ENCODE results near the gene SLC13A1.
"Not testable (repeated sequence)": the region's sequence is repeated elsewhere in the genome, so short reads cannot be mapped to it uniquely, and the experiment has no call there.

SLC13A1 gene

GRCh38 chr7:123120286-123120685 lies 79.5 kb downstream of the SLC13A1 start:
- no peak for DNase-seq

GRCh38 chr7:123115331-123115730 lies 84.4 kb downstream of the SLC13A1 start:
- no peak for DNase-seq

- no peak for DNase-seq
These were observed 85.5 kb downstream of the SLC13A1 start for GRCh38 chr7:123114288-123114687.

GRCh38 chr7:123112833-123113232 lies 86.9 kb downstream of the SLC13A1 start:
- no peak for DNase-seq

GRCh38 chr7:123099712-123100111 lies 100.1 kb downstream of the SLC13A1 start:
- DNase-seq = no peak

GRCh38 chr7:123096976-123097375 lies 102.8 kb downstream of the SLC13A1 start:
- no peak for DNase-seq

GRCh38 chr7:123096434-123096833 lies 103.3 kb downstream of the SLC13A1 start:
- no peak for DNase-seq

GRCh38 chr7:123090456-123090855 lies 109.3 kb downstream of the SLC13A1 start:
- no peak for DNase-seq

GRCh38 chr7:123086910-123087309 lies 112.9 kb downstream of the SLC13A1 start:
- DNase-seq = not testable (repeated sequence)

GRCh38 chr7:123084861-123085260 lies 114.9 kb downstream of the SLC13A1 start:
- not testable (repeated sequence) for DNase-seq

- DNase-seq = no peak
These were observed 120.7 kb downstream of the SLC13A1 start for GRCh38 chr7:123079021-123079420.

GRCh38 chr7:123075838-123076467 lies 123.8 kb downstream of the SLC13A1 start:
- no peak for DNase-seq

- DNase-seq = no peak
These were observed 129.0 kb downstream of the SLC13A1 start for GRCh38 chr7:123070702-123071286.

GRCh38 chr7:123067814-123068213 lies 132.0 kb downstream of the SLC13A1 start:
- no peak for DNase-seq

Data from SIG-M5 (cell line).